HTERT RPE-1 (cell line): ENCODE measurements around the gene EYS.
"Not testable (repeated sequence)": the region's sequence is repeated elsewhere in the genome, so short reads cannot be mapped to it uniquely, and the experiment has no call there.

ENCODE experiments used
- in situ Hi-C: fragments of 300-500 bp; cut with MboI; formaldehyde crosslinking; loops from 4 replicates; pipeline ENCODE4 v1.14.3; 2020; ENCODE audit warnings: low sequenced_read_pairs

Gene EYS

DNA sequence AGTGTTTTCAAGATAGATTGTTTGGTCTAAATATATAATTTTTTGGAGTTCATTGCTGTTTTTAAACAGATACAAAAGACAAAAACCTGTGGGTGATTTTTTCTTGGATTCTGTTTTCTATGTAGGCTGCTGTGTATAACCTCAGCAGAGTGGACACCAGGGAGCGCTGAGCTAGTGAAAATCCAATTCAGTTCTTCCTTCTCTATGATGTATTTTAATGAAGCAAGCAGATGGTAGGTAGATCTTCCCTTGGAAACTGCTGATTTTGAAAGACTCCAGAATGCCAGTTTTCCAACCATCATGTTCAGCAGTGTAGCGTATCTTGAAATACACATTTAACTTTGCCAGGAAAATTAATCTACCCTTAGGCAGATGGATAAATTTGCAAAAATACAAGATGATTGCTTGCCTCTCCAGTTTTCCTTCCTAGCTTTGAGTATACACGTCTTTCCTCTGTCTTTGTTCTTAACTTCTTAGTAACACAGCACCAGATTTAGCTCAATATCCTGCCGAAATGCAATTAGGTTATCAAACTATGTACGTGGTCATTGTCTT lies 1893.4 kb downstream of the EYS start:
- in situ Hi-C loops, result no loop called here

DNA sequence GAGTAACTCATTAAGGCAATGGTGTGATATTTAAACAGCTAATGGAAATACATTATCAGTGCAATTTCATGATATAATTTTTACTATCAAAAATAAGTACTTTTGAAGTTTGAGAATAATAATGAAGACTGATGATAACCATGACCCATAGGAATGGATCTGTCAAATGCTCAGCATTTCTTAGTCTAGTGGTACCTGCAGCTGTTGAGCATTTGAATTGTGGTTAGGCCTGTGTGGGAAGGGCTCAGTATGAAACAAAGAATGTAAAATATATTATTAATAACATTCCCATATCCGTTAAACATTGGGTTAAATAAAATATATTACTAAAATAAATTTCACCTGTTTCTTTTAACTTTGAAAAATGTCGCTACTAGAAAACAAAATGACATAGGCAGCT lies 1898.5 kb downstream of the EYS start:
- in situ Hi-C loops, result no loop called here

DNA sequence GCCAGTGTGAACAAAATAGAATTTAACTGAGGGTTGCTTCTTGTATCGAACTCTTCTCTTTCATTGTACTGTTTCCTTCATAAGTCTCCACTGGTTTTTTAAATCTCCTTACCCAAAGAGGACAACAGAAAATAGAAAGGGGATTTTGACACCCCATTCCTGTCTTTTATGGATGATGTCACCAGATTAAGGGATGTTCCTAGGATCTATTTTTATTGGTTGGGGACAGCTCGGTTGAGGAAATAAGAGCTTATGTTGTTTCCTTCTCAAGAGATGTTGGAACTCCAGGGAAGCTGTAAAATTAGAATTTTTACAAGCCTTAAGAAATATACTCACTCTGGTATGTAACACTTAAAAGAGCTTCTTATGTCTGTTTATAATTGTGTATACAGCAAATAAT lies 1900.0 kb downstream of the EYS start:
- in situ Hi-C loops, result no loop called here

DNA sequence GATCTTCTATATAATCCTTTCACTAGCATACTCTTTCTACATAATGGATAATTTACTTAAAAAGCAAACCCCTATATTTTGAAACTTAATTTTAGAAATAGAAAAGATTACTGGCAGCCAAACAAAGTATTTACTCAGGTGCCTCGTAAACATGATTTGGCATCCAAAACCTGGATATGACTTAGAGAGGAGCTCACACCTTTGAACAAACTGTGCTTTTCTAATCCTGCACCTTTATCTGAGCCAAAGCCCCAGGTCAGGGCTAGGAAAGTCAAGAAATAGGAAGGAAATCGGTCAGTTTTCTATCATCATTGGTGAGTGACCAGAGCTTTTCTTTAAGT lies 1900.5 kb downstream of the EYS start:
- in situ Hi-C loops, result no loop called here

DNA sequence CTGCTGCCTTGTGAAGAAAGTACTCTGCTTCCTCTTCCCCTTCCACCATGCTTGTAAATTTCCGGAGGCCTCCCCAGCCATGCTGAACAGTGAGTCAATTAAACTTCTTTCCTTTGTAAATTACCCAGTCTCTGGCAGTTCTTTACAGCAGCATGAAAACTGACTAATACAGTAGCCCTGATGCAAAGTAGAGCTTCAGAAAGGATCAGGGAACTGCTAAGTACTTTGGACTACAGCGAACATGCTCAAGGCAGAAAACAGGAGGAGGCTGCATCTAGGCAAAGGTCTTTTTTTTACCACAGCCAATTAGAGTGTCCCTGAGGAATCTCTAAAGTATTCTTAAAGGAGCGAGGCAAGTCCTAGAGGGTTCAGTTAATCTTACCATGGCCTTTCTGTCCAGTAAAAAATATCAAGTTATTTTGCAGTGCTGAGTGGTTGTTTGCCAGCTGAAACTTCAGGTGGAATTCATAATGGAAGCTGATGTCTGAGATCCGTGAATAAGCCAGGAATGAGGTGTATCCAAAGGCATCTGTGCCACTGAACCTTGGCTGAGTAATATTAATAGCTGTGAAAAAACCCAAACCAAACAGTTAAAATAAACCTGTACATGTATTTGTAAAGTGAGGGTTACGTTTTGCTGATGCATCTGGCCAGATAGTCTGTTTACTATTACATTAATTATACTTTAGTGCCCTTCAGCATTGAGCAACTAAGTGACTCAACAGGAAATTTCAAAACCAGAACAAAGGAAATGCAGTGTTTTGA lies 1901.0 kb downstream of the EYS start:
- in situ Hi-C loops, result no loop called here

DNA sequence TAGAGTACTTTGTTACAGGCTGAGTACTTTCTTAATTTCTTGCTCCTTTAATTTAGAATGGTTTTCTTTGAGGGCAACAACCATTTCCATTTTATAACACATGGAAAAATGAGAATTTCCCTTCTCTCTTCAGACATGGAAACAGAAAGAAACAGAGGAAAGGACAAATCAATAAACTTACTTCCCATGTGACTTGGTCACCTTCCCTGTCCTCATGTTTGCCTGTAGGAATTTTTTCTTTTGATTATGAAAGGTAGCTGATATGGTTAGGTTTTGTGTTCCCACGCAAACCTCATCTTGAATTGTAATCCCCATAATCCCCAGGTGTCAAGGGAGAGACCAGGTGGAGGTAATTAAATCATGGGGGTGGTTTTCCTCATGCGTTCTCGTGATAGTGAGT lies 1901.7 kb downstream of the EYS start:
- in situ Hi-C loops, result no loop called here

DNA sequence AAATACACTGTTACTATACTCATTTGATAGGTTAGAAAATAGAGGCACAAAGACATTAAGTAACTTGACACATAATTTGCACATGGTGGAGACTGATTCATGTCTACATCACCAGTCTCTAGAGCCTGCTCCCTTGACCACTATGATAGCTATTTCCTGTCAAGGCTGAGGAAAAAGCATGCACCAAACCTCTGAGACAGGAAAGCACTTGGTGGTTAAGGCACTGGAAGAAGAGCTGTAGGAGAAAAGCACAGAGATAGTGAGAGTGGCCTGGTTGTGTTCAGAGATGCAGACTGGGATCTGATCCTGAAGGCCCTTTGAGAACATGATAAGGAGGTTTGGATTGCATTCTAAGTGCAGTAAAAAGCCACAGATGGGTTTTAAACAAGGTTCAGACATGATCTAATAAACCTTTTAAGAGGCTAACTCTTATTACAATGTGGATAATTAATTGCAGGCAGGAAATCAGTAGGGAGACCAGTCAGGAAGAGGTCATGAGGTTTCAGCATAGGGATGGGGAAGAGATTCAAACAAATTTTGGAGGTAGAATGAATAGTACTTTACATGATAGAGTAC lies 1902.6 kb downstream of the EYS start:
- in situ Hi-C loops, result no loop called here

DNA sequence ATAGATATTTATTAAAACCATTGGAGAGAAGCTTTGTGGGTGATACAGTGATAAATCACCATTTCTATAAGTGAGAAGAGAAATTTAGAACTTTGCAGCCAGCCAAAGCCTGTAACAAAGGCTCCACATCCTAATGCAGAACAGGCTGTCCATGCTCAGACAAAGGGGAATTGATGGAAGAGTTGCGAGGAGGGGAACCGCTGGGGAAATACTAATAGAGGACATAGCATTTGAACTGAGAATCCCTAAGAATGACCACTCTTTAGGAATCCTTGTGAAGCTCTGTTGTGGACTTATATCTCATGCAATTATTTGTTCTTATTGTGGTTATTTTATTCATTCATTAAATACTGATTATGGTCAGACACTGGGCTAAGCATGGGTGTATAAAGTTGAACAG lies 1903.7 kb downstream of the EYS start:
- in situ Hi-C loops, result no loop called here

DNA sequence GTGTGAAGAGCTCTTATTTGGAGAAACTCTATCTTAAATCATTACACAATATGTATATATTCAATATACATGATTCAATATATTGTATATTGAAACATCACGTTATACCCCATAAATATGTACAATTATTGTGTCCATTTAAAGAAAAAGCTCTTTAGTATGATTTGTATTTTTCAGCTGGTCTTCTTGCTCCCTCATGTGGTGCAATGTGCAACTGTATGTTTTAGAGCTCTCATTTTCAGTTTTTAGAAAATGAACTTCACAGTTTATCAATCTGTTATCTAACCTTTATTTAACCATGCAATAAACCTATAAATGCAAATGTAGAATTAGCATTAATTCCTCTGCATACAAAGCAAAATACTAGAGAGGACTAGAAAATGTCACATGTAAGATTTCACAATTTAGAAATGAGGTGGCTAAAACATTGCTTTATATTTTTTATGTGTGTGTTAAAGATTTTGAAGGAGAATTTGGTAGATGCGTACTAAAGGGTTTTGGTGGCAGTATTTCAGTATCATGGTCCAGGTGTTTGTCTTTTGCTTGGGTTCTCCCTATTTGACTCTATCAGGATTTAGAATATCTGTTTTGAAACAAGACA lies 1904.3 kb downstream of the EYS start:
- in situ Hi-C loops, result no loop called here

DNA sequence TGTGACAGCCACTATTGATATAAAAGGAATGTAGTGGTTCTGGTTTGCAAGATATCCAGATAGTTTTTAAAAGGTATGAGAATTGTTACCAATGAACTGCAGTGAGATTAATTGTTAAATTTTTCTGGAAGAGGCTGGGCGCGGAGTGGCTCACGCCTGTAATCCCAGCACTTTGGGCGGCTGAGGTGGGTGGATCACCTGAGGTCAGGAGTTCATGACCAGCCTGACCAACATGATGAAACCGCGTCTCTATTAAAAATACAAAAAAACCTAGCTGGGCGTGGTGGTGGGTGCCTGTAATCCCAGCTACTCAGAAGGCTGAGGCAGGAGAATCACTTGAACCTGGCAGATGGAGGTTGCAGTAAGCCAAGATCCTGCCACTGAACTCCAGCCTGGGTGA lies 1906.6 kb downstream of the EYS start:
- in situ Hi-C loops, result not testable (repeated sequence)

DNA sequence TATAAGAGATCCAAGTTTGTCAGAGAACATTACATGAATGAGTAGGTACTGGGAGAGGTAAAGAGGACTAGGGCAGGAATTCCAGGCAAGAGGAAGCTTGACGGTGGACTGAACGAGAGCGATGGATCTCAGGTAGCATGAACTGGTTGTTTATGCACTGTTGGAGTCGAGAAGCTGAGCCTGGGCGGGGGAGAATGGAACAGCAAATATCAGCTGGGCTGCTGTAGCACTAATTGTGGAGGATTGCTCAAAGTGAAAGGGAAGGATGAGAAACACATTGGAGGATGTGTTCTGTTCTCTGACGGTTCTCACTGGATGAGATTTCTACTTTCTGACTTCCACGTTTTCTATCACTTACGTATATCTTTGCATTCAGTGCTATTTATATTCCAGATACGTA lies 1907.2 kb downstream of the EYS start:
- in situ Hi-C loops, result no loop called here

DNA sequence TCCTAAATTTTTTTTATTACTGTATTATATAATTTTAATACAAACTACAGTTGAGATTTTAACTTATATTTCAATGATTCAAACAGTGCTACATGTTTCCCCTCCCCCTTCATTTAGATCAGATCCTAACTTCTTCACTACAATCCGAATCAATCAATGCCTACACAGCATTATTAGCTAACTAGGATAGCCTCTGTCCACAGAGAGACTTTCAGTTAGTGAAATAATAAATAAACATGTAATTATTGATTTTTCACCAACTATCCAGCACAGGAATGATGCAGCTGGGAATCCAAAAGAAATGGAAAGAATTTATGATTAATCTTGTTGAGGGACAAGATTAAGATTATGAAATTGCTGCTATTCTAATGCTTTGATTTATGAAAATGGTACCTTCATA lies 1907.7 kb downstream of the EYS start:
- in situ Hi-C loops, result no loop called here

DNA sequence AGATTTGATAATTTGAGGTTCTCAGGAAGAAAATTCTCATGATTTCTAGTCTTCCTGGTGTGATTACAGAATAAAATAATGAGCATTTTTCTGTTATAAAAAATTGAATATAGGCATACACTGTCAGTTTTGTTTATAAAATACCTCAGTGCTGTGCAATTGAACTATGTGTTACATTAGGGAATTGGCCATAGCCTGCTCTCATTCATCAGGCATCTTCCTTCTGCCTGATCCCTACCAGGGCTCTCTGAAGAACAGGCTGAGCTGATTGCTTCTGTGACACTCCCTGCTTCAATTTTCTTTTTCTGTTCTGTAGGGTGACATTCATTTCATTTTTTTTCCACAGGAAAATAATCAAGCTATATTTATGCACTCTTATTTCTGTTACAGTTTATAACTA lies 1908.6 kb downstream of the EYS start:
- in situ Hi-C loops, result no loop called here

DNA sequence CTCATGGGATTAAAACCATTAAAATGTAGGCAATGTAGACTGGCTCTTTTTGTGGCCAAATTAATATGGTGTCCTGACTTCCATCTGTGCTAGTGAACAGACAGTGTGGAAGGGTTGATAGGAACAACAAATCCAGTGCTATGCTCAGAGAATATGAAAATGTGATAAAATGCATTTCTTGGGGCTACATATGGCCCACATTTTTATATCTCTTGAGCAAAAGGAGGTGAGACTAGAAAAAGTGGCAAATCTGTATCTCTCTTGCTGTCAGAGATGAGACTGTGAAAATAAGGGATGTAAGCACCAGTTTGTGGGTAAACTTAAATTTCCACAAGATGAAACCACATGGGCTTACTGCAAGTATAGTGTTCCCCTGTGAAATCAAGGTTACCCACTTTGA lies 1909.3 kb downstream of the EYS start:
- in situ Hi-C loops, result no loop called here

DNA sequence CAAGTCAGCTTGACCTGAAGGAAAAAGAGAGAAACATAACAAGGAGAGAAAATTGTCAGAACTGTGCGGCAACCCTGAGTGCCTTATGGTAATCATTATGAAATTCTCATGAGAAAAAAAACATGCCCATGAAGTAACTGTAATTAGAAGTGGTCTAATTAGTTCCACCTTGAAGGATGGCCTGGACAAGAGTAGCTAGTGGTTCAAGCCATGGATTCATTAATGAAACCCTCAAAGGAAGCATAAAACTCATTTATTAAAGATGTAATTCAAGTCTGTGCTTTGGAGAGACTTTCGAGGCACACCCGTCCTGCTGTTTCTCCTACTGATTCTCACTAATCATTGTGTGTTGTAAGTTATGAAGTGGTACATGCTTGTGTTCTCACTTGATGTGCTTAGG lies 1911.2 kb downstream of the EYS start:
- in situ Hi-C loops, result no loop called here

DNA sequence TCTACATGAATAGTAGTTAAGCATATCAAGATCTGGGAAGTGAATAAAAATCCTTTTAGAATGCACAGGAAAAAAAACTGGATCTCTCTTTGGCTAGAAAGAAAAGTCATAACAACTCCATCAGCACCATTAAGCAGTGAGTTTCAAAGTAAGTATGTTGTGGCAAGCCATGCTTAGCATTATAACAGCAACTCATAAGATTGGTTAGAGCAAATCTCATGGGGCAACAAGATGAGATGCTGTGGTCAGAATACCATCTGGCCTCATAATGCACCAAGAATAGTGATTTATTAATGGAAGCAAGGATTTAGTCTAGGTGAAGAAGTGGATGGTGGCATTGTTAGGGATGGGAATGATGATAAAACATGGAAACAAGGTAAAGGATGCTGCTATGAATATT lies 1912.0 kb downstream of the EYS start:
- in situ Hi-C loops, result no loop called here

DNA sequence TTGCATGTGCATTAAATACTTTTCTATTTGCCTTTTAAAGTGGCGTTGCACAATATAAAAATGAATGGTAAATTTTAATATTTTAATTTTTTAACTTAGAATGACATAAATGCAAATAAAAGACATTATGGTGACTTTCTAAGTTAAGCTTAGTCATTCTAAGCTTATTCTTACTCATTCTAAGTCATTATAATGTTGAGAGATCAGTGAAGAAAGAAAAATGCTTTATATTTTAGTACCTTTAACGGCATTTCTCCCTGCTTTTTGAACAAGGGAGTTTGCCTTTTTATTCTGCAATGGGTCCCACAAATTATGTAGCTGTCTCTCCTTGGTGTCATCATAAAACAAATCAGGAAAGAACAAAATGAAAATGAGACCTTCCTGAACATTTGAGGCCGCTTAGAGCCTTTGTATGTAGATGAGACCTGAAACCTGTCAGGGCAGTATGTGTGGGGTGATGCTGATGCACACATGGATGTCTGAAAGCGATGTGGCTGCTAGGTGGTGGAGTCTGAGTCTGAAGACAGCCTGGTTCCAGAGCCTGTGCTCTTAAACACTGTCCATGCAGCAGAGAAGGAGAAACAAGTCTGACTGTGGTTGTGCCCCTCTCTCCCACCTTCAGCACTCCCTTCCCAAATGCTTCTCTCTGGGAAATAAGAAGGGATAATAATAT lies 1913.4 kb downstream of the EYS start:
- in situ Hi-C loops, result no loop called here

DNA sequence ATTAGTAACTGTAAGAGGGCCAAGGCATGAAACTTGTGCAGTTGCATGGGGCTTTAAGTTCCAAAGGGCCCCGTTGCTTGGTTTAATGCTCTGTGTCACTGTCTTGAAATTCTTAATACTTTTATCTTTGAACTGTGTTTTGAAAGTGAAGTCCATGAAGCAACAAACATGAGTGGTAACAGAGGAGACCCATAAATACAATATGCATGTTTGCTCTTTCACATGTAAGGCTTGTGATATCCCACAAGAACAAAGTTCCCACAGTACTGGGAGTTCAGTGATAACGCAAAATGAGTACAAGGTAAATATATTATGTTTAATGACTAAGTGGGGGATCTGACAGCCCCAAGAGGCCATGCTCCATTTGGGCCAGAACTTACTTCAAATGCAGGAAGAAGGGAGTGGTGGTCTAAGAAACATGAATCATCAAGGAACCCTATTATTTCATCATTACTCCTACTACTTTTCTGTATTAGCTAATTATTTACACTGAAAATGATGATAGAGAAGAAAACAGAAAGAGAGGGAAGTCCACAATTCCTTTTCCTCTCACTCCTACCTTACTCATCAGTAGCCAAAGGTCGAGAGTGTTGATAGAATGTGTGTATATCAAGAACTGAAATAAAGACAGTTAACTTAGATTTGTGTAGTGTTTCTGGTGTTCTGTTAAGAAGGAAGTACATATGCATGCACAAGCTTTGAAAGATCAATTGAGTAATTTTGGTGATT lies 1914.1 kb downstream of the EYS start:
- in situ Hi-C loops, result no loop called here

DNA sequence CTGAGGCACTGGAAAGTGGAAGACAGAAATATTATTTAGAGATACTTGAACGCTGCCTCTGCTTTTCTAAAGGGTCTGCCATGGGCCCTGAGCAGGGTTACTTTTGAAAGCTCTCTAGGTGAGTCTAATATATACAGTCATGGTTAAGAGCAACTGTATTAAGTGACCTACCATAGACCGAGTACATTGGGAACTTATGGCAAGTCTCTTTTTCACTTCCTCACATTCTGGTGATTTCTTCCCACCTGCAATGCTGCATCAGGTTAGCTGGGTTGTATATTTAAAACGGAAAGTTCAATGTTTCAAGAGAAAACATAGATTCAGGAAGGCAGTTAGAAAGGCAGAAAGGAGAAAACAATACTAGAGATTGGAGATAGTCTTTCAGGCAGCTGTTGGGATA lies 1916.7 kb downstream of the EYS start:
- in situ Hi-C loops, result no loop called here

DNA sequence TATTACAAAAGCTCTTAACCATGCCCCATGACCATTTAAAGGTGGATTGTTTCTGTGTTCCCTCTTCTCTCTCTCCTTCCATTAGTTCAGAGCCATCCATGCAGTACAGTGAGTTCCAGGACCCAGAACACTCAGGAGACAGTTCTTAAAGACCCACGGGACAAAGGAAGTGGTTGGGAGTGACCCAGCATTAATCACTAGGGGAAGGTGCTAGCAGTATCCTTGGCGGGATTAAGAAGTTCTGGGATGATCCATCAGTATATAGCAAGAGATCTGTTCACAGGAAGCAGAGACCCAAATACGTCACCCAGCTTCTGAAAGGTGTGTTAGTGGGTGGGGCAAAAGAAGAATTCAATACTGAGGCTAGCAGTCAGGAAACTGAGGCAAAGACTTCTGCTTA lies 1917.3 kb downstream of the EYS start:
- in situ Hi-C loops, result no loop called here

DNA sequence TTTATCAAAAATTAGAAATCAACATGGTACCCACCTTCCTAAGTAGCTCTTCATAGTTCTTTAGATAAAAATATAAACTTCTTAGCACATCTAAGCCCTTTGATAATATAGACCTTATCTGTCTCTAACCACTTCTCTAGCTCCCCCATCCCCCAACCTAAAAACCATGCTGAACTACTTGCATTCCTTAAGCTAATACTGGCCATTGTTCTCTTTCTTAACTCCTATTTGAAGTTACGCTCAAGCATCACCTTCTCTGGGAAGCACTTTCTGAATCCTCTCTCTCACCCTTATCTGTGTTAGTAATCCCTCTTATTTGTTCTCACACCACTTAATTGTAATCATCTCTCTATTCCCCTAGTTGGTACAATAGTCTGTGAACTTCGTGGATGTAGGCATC lies 1918.5 kb downstream of the EYS start:
- in situ Hi-C loops, result no loop called here
